ENCODE results near the gene PDE3A. TPM values are rescaled to one million over a fixed set of nuclear protein-coding genes. Genes with fewer than 3 reads are reported as not detected.

Gene PDE3A
- total RNA-seq, 1 experiment from 2014 or later, result 0.12 TPM

DNA sequence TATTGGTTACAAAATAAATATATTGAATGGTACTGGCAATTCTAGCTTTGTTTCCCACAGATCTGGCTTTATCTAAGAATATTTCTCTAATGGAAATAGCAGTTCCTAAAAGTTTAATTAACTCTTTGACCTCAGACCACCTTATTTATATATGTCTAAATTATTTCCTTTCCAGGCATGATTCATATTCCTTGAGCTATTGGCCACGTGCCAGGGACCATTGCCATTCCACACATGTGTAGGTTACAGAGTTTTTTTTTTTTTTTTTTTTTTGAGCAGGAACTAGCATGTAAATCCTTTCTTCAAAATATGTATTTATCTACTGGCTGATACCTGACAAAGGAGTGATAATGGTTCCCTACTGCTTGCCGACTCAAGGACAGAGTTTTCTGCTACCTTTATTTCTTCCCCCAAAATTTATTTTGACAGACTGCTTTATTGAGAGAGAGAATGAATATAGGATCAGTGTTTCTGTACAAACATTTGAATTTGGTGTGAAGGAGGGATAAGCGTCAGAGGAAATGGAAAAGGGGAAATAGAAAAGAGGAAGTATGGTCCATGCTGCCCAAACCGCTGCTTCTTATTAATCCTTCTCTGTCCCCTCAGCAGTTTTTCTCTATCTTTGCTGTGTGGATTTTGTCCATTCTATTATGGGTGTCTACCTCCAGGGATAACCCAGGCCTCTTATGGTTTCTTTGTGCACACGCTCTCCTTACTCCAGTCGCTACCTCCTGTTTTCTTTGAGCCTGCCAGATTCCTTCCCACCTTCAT lies 36.4 kb downstream of the PDE3A start:
- ChIA-PET POLR2A (no interaction called here), CTCF (interaction anchor here (0.7 kb wide), 1 partner anchor 1585 kb away, joined by 3 read pairs; no protein-coding TSS in a partner anchor)
- no peak overlapping the region for H3K4me2 ChIP-seq (ENCODE audit: low read length)

More for the DNA sequence above, 36.4 kb downstream of the PDE3A start:
- Histone ChIP-seq H3K27ac (ENCODE audit: low read depth, low read length) (no peak overlapping the region), H3K4me1 (ENCODE audit: control insufficient read depth in 1 of 2, insufficient read depth in 2 of 2, low read length in 2 of 2) (no peaks in the 10 kb centered on the region), H3K9me2 (ENCODE audit: insufficient read depth) (no peaks in the 10 kb centered on the region), H3K36me3 (ENCODE audit: control insufficient read depth in 1 of 2, insufficient read depth in 2 of 2, low read length in 2 of 2) (no peaks in the 10 kb centered on the region), H3K79me2 (ENCODE audit: insufficient read depth, low read length) (no peaks in the 10 kb centered on the region), H3K9me3 (ENCODE audit: control insufficient read depth in 1 of 2, insufficient read depth in 1 of 2, low read depth in 1 of 2, low read length in 2 of 2) (no peaks in the 10 kb centered on the region), H4K20me1 (ENCODE audit: insufficient read depth) (no peaks in the 10 kb centered on the region), H2AFZ (ENCODE audit: low read depth, low read length, poor library complexity, severe bottlenecking) (no peak overlapping the region), H3K9ac (ENCODE audit: low read length) (no peak overlapping the region), H3K4me3 (replicated peaks in 1 of 2; ENCODE audit: low read depth in 1 of 2, low read length in 2 of 2) (no peak overlapping the region), H3K27me3 (ENCODE audit: insufficient read depth, low read length) (no peaks in the 10 kb centered on the region)
- ATAC-seq (no peak), DNase-seq (ENCODE audit: low read depth, low spot score) (no peak)
- BruUV-seq (replicated peaks), result no TSS peak
- RAD21 ChIA-PET (ENCODE audit: low non-redundant PET in 1 of 2, low total read pairs in 2 of 2, uncharacterized antibody in 2 of 2, unreplicated experiment in 2 of 2), result no interaction called here
- no peak for TF ChIP-seq EZH2phosphoT487 (IDR thresholded peaks at IDR 0.05; ENCODE audit: borderline replicate concordance)
- no peak for TF ChIP-seq POLR2AphosphoS5 (IDR thresholded peaks at IDR 0.05; ENCODE audit: low read depth, low read length)
- TF ChIP-seq ELF1 (IDR thresholded peaks at IDR 0.05; ENCODE audit: borderline replicate concordance, low read depth), result no peak
- TF ChIP-seq, protein P1, sequence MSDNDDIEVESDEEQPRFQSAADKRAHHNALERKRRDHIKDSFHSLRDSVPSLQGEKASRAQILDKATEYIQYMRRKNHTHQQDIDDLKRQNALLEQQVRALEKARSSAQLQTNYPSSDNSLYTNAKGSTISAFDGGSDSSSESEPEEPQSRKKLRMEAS (IDR thresholded peaks at IDR 0.05), result no peak
- no peak for TF ChIP-seq ZNF274 (IDR thresholded peaks at IDR 0.05; ENCODE audit: low read depth, low read length)
- TF ChIP-seq CEBPB (IDR thresholded peaks at IDR 0.05; ENCODE audit: low read depth), result no peak
- no peak for TF ChIP-seq FOSL1 (IDR thresholded peaks at IDR 0.05; ENCODE audit: low read depth)
- TF ChIP-seq RAD21 (IDR thresholded peaks at IDR 0.05; ENCODE audit: low read depth), result no peak
- no peak for TF ChIP-seq ZFX (IDR thresholded peaks at IDR 0.05)
- TF ChIP-seq JUND (IDR thresholded peaks at IDR 0.05), result no peak
- no peak for TF ChIP-seq POLR2A (IDR thresholded peaks at IDR 0.05; ENCODE audit: borderline replicate concordance, extremely low read depth, insufficient read depth, insufficient read length)
- TF ChIP-seq, protein P2, sequence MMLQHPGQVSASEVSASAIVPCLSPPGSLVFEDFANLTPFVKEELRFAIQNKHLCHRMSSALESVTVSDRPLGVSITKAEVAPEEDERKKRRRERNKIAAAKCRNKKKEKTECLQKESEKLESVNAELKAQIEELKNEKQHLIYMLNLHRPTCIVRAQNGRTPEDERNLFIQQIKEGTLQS (IDR thresholded peaks at IDR 0.05), result no peak
- TF ChIP-seq TCF7L2 (IDR thresholded peaks at IDR 0.05; ENCODE audit: borderline replicate concordance, extremely low read depth, insufficient read depth, insufficient read length), result no peak
- no peak for TF ChIP-seq YY1 (IDR thresholded peaks at IDR 0.05; ENCODE audit: extremely low read depth, insufficient replicate concordance, low read depth, low read length)
- TF ChIP-seq, protein P3, sequence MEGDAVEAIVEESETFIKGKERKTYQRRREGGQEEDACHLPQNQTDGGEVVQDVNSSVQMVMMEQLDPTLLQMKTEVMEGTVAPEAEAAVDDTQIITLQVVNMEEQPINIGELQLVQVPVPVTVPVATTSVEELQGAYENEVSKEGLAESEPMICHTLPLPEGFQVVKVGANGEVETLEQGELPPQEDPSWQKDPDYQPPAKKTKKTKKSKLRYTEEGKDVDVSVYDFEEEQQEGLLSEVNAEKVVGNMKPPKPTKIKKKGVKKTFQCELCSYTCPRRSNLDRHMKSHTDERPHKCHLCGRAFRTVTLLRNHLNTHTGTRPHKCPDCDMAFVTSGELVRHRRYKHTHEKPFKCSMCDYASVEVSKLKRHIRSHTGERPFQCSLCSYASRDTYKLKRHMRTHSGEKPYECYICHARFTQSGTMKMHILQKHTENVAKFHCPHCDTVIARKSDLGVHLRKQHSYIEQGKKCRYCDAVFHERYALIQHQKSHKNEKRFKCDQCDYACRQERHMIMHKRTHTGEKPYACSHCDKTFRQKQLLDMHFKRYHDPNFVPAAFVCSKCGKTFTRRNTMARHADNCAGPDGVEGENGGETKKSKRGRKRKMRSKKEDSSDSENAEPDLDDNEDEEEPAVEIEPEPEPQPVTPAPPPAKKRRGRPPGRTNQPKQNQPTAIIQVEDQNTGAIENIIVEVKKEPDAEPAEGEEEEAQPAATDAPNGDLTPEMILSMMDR (IDR thresholded peaks at IDR 0.05 in 2 of 3, conservative IDR thresholded peaks at IDR 0.05 in 1 of 3; ENCODE audit: borderline replicate concordance in 1 of 3, insufficient read depth in 1 of 3, low read depth in 2 of 3, low read length in 2 of 3), result no peak
- TF ChIP-seq EZH2 (IDR thresholded peaks at IDR 0.05), result no peak
- intact Hi-C loops (cut with micrococcal nuclease), result no loop called here

All from HCT116 (cell line).